Measurements from ENCODE around the gene CCNY. TPM values are rescaled to one million over a fixed set of nuclear protein-coding genes. Genes with fewer than 3 reads are reported as not detected.

CCNY gene
- total RNA-seq, 3 donors from 2014 or later, result 28.7 to 41.0 (median 36.1) TPM

- H3K4me3 ChIP-seq, result no peak overlapping the region
- H3K36me3 ChIP-seq, result no peaks in the 10 kb centered on the region
- H3K27me3 ChIP-seq, result no peaks in the 10 kb centered on the region
- H3K4me1 ChIP-seq, result no peaks in the 10 kb centered on the region
- no peak overlapping the region for H3K27ac ChIP-seq
- TF ChIP-seq, protein P1, sequence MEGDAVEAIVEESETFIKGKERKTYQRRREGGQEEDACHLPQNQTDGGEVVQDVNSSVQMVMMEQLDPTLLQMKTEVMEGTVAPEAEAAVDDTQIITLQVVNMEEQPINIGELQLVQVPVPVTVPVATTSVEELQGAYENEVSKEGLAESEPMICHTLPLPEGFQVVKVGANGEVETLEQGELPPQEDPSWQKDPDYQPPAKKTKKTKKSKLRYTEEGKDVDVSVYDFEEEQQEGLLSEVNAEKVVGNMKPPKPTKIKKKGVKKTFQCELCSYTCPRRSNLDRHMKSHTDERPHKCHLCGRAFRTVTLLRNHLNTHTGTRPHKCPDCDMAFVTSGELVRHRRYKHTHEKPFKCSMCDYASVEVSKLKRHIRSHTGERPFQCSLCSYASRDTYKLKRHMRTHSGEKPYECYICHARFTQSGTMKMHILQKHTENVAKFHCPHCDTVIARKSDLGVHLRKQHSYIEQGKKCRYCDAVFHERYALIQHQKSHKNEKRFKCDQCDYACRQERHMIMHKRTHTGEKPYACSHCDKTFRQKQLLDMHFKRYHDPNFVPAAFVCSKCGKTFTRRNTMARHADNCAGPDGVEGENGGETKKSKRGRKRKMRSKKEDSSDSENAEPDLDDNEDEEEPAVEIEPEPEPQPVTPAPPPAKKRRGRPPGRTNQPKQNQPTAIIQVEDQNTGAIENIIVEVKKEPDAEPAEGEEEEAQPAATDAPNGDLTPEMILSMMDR (IDR thresholded peaks at IDR 0.05), result no peak
- no peak for TF ChIP-seq POLR2AphosphoS5 (IDR thresholded peaks at IDR 0.05)
- no peak for TF ChIP-seq POLR2A (IDR thresholded peaks at IDR 0.05)
- H3K9me3 ChIP-seq, result peaks cover 12 to 13% of the 10 kb centered on the region in 2 donors
- intact Hi-C loops (cut with DNase I; ENCODE audit: low total_unique reads), result no loop called here
- DNase-seq (ENCODE audit: low spot score in 2 of 2), result no peak
Observed at GRCh38 chr10:35392482-35393228, 56.3 kb downstream of the CCNY start.

- Histone ChIP-seq H3K36me3 (no peaks in the 10 kb centered on the region), H3K27ac (no peak overlapping the region), H3K4me3 (no peak overlapping the region), H3K27me3 (no peaks in the 10 kb centered on the region), H3K4me1 (no peaks in the 10 kb centered on the region), H3K9me3 (peaks cover 8 to 13% of the 10 kb centered on the region in 2 donors)
- TF ChIP-seq, protein P1 (IDR thresholded peaks at IDR 0.05), result no peak
- no peak for TF ChIP-seq POLR2A (IDR thresholded peaks at IDR 0.05)
- no peak for TF ChIP-seq POLR2AphosphoS5 (IDR thresholded peaks at IDR 0.05)
- intact Hi-C loops (cut with DNase I; ENCODE audit: low total_unique reads), result no loop called here
- no peak for DNase-seq (ENCODE audit: low spot score in 2 of 2)
Observed at GRCh38 chr10:35394411-35394851, 58.1 kb downstream of the CCNY start.

GRCh38 chr10:35394934-35395333 lies 58.6 kb downstream of the CCNY start:
- Histone ChIP-seq H3K36me3 (no peaks in the 10 kb centered on the region), H3K27ac (no peak overlapping the region), H3K4me3 (no peak overlapping the region), H3K9me3 (peaks cover 8 to 13% of the 10 kb centered on the region in 2 donors), H3K4me1 (no peaks in the 10 kb centered on the region), H3K27me3 (no peaks in the 10 kb centered on the region)
- TF ChIP-seq POLR2AphosphoS5 (IDR thresholded peaks at IDR 0.05) (no peak), POLR2A (IDR thresholded peaks at IDR 0.05) (no peak)
- TF ChIP-seq, protein P1 (IDR thresholded peaks at IDR 0.05), result no peak
- intact Hi-C loops (cut with DNase I; ENCODE audit: low total_unique reads), result no loop called here
- no peak for DNase-seq (ENCODE audit: low spot score in 2 of 2)

DNA sequence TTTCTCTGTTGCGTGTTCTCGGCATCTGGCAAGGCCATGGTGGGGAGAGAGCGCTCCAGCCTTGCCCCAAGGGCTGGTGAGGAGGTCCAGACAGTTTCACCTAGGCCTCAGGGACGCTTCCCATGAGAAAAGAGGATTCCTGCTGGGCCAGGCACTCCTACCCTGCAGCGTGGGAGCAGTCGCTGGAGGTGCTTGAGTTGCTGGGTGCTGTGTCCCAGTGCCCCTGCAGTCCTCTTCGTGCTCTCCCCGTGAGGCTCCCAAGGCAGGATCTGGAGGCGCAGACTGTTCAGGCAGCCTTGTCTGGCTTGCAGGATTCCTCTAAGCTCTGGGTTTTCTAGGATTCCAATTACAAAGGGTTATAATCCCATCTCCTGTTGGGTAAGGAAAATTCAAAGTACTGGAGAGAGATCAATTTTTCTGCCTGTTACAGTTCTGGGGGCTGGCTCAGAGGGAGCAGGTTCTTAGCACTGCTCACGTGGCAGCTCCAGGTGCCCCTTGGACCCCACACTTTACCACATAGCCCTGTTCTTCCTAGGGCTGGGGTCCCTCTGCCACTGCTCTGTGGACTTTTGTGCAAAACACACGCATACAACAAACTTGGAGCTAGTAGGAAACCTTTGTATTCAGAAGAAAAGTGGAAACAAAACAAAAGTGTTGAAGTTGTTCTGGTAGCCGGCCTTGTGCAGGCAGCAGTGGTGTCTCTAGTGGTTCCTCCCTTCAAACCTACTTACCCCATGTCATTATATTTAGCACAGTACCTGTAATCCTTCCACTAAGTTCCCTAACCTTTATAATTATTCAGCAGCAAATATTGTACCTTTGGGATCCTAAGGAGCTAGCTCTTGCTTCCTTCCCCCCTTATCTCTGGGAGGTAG lies 60.5 kb downstream of the CCNY start:
- no peaks in the 10 kb centered on the region for H3K27me3 ChIP-seq
- intact Hi-C loops (cut with DNase I; ENCODE audit: low total_unique reads), result no loop called here
- TF ChIP-seq, protein P1 (IDR thresholded peaks at IDR 0.05), result no peak
- TF ChIP-seq POLR2AphosphoS5 (IDR thresholded peaks at IDR 0.05), result no peak
- no peak for DNase-seq (ENCODE audit: low spot score in 2 of 2)
- H3K27ac ChIP-seq, result no peak overlapping the region
- no peaks in the 10 kb centered on the region for H3K9me3 ChIP-seq
- H3K4me1 ChIP-seq, result no peaks in the 10 kb centered on the region
- no peak overlapping the region for H3K4me3 ChIP-seq
- H3K36me3 ChIP-seq, result no peaks in the 10 kb centered on the region

GRCh38 chr10:35397953-35398352 lies 61.6 kb downstream of the CCNY start:
- no peaks in the 10 kb centered on the region for H3K4me1 ChIP-seq
- H3K36me3 ChIP-seq, result no peaks in the 10 kb centered on the region
- H3K27ac ChIP-seq, result no peak overlapping the region
- no peak for TF ChIP-seq POLR2AphosphoS5 (IDR thresholded peaks at IDR 0.05)
- TF ChIP-seq, protein P1 (IDR thresholded peaks at IDR 0.05), result no peak
- no peak for TF ChIP-seq POLR2A (IDR thresholded peaks at IDR 0.05)
- H3K9me3 ChIP-seq, result no peaks in the 10 kb centered on the region
- H3K27me3 ChIP-seq, result no peaks in the 10 kb centered on the region
- no peak overlapping the region for H3K4me3 ChIP-seq
- DNase-seq (ENCODE audit: low spot score in 2 of 2), result no peak
- intact Hi-C loops (cut with DNase I; ENCODE audit: low total_unique reads), result no loop called here
